Cardiac muscle cell (in vitro differentiated cells and primary cell): ENCODE measurements around the gene DDC. TPM values are rescaled to one million over a fixed set of nuclear protein-coding genes. Genes with fewer than 3 reads are reported as not detected.

ENCODE experiments used
- DNase-seq, 2 donors: peaks; one replicate each; pipeline versions ENCODE4 v3.0.0 to v3.0.0-alpha.2; 2010 to 2017; ENCODE audit warnings: low read depth in 1 of 2, low spot score in 1 of 2
- H3K27ac ChIP-seq: fragments of 200-600 bp; sonication (generic); 2 replicates; pipeline ENCODE4 v1.5.1; 2016
- H3K27me3 ChIP-seq: fragments of 200-600 bp; sonication (generic); 2 replicates; pipeline ENCODE4 v1.6.0; 2016; ENCODE audit warnings: control low read depth
- H3K36me3 ChIP-seq: fragments of 200-600 bp; sonication (generic); 2 replicates; pipeline ENCODE4 v1.5.1; 2016; ENCODE audit warnings: control low read depth
- H3K4me1 ChIP-seq: fragments of 200-600 bp; sonication (generic); 2 replicates; pipeline ENCODE4 v1.8.1; 2017; ENCODE audit warnings: low read depth, mild to moderate bottlenecking, mixed run types
- H3K4me3 ChIP-seq: fragments of 200-600 bp; sonication (generic); 2 replicates; pipeline ENCODE4 v1.5.1; 2016; ENCODE audit warnings: mild to moderate bottlenecking
- H3K9me3 ChIP-seq: fragments of 200-600 bp; sonication (generic); 2 replicates; pipeline ENCODE4 v1.5.1; 2017; ENCODE audit warnings: low read depth, mild to moderate bottlenecking, control low read depth
- polyA plus RNA-seq: library from polyadenylated mRNA; unstranded; fragments of >200 nt; fragmentation: Nextera tagmentation; extraction: Ambion mirVana; gene quantifications from 2 replicates; pipeline ENCODE4 v1.2.1, GENCODE V29; 2016
- total RNA-seq: library from RNA; depleted of rRNA; stranded (reverse); fragments of >200 nt; gene quantifications from 2 replicates; pipeline ENCODE4 v1.2.3, GENCODE V29; 2016
- TF ChIP-seq, protein P1 (sequence below): IDR thresholded peaks from 2 replicates; pipeline ENCODE4 v1.5.1; 2012; ENCODE audit warnings: low read depth, mild to moderate bottlenecking, low read length

The DDC gene
- total and polyA plus RNA-seq, 2 experiments from 2014 or later, result not detected

DNA sequence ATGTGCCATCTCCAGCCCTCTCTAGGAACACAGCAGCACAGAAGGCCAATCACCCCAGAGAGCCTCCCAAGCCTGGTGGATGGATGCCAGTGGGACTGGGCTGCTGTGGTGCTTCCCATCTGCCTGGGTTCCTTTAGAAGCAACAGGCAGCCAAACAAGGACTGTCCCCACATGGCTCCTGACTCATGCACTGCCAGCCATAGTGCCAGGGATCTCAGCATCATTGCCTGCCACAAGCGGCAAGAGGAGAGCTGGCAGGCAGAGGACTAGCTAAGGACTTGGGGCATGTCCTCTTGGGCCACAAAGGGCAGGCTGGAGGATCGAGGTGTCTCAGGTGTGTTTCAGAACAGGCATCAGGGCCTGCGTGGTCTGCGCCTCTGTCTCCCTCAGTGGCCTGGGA lies 91.7 kb downstream of the DDC start:
- no peak overlapping the region for H3K4me3 ChIP-seq
- no peak for DNase-seq
- H3K4me1 ChIP-seq, result no peaks in the 10 kb centered on the region
- peaks cover under 1% of the 10 kb centered on the region for H3K27me3 ChIP-seq
- no peaks in the 10 kb centered on the region for H3K9me3 ChIP-seq
- no peaks in the 10 kb centered on the region for H3K36me3 ChIP-seq
- no peak overlapping the region for H3K27ac ChIP-seq
- TF ChIP-seq, protein P1, sequence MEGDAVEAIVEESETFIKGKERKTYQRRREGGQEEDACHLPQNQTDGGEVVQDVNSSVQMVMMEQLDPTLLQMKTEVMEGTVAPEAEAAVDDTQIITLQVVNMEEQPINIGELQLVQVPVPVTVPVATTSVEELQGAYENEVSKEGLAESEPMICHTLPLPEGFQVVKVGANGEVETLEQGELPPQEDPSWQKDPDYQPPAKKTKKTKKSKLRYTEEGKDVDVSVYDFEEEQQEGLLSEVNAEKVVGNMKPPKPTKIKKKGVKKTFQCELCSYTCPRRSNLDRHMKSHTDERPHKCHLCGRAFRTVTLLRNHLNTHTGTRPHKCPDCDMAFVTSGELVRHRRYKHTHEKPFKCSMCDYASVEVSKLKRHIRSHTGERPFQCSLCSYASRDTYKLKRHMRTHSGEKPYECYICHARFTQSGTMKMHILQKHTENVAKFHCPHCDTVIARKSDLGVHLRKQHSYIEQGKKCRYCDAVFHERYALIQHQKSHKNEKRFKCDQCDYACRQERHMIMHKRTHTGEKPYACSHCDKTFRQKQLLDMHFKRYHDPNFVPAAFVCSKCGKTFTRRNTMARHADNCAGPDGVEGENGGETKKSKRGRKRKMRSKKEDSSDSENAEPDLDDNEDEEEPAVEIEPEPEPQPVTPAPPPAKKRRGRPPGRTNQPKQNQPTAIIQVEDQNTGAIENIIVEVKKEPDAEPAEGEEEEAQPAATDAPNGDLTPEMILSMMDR, result no peak

DNA sequence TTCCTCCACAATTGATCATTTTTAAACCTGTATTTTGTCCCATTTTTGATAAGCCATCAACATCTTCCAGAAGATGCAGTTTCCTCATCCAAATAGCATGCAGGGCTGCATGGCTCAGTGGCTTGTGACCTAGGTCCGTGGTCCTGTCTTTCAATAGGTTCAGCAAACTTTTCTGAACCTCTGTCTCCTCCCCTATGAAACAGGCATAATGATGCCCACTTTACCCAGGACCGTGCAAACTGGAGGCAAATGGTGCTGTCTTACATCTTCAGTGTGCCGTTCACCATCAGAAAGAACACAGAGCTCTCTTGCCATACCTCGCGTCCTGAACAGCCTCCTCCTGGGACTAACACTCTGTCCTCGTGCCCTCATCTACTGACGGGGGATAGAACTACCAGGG lies 92.8 kb downstream of the DDC start:
- DNase-seq, result no peak
- no peaks in the 10 kb centered on the region for H3K9me3 ChIP-seq
- no peak overlapping the region for H3K27ac ChIP-seq
- H3K27me3 ChIP-seq, result peaks cover 7% of the 10 kb centered on the region
- H3K4me1 ChIP-seq, result no peaks in the 10 kb centered on the region
- no peak overlapping the region for H3K4me3 ChIP-seq
- H3K36me3 ChIP-seq, result no peaks in the 10 kb centered on the region
- TF ChIP-seq, protein P1, result no peak

DNA sequence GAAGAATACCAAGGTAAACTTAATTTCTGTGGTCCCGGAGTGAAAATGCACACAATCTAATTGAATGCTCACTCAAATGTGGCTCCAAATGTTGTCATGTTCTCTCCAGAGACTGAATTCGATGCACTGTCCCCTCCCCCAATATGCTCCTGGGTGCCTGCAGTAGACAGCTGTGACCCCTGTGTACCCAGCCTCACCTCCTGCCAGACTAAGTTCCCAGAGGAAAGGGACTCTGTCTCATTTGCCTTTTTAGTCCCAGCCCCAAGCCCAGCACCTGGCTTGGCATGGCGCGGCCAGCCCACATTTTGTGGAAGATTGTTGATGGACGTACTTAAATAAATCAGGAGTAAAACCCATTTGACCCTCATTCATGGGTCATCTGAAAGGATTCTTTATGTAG lies 93.2 kb downstream of the DDC start:
- Histone ChIP-seq H3K9me3 (no peaks in the 10 kb centered on the region), H3K27ac (no peak overlapping the region), H3K36me3 (no peaks in the 10 kb centered on the region), H3K4me1 (no peaks in the 10 kb centered on the region), H3K4me3 (no peak overlapping the region), H3K27me3 (peaks cover 12% of the 10 kb centered on the region)
- TF ChIP-seq, protein P1, result no peak
- DNase-seq, result no peak

DNA sequence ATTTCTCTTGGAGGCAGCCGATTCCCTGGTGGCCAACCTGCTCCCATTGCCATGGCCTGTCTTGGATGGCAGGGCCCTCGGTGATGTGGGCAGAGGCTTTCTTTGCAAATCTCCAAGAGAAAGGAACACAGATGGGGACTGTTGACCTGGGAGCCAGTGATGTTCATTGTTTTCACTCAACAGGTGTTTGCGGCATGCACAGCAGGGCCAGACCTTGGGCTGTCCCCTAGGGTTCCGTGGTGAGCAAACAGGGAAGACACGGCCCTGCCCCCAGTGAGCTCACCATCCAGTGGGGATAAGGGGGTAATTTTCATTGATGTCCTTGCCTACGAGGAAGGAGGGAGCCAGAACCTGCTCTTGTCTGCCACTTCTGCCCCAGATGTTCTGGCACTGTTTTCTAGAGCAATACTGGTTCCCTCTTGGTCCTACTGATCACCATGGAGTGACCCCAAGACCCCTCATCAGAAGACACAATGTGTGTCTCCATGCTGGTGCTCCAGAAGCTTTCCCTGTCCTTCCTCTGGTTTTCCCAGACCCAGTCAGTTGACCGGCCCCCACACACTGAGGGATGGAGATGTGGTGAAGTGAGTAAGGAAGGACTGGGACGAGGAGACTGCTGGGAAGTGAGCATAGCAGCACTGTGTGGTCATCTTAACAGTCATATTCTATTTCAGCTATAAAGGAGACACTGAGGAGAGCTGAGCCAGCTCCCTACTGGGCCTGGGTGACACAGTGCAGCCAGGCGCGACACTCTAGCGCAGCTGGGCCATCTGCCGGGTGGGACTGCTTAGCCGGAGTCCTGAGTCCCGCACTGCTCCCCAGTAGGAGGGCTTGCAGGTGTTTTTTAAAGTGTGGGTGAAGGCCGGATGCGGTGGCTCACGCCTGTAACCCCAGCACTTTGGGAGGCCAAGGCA lies 94.7 kb downstream of the DDC start:
- no peaks in the 10 kb centered on the region for H3K36me3 ChIP-seq
- no peak overlapping the region for H3K27ac ChIP-seq
- TF ChIP-seq, protein P1, result no peak
- no peaks in the 10 kb centered on the region for H3K4me1 ChIP-seq
- DNase-seq, result no peak
- H3K4me3 ChIP-seq, result no peak overlapping the region
- no peaks in the 10 kb centered on the region for H3K9me3 ChIP-seq
- peaks cover 17% of the 10 kb centered on the region for H3K27me3 ChIP-seq

DNA sequence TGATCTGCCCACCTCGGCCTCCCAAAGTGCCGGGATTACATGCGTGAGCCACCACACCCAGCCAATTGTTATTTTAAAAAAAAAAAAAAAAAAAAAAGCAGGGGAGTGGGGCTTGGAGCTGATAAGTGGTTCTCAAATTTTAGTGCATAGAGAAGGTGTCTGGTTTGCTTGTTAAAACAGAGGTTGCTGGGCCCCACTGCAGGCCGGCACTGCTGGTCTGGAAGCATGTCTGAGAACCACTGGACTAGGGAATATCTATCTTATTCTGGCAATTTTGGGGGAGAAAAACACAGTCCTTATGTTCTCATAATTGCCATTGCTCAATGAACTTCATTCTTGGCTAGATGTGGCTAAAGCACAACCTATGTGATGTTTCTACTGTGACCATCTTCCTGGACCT lies 96.0 kb downstream of the DDC start:
- Histone ChIP-seq H3K4me1 (no peaks in the 10 kb centered on the region), H3K4me3 (no peak overlapping the region), H3K27ac (no peak overlapping the region), H3K36me3 (no peaks in the 10 kb centered on the region), H3K27me3 (peaks cover 17% of the 10 kb centered on the region), H3K9me3 (no peaks in the 10 kb centered on the region)
- TF ChIP-seq, protein P1, result no peak
- DNase-seq, result no peak
